Kidney (tissue), 14 donors: ENCODE data around the gene AKAP14. TPM values are rescaled to one million over a fixed set of nuclear protein-coding genes. Genes with fewer than 3 reads are reported as not detected.
"Not testable (repeated sequence)": the region's sequence is repeated elsewhere in the genome, so short reads cannot be mapped to it uniquely, and the experiment has no call there.

Experiments
- DNase-seq, 5 donors: peaks; one replicate each; pipeline ENCODE4 v3.0.0-alpha.2; 2013 to 2020
- FAIRE-seq: peaks from 2 replicates; lab custom pipeline; 2012; peaks lifted over from hg19 to GRCh38; lab: Jason Lieb, UNC
- H3K27ac ChIP-seq, 2 donors: one replicate each; pipeline ENCODE4 v1.7.0; 2013; ENCODE audit warnings: low read depth in 2 of 2, low read length in 2 of 2, inconsistent platforms in 1 of 2
- H3K27me3 ChIP-seq: one replicate; pipeline ENCODE4 v1.7.1; 2013; ENCODE audit warnings: low read length, inconsistent platforms; ENCODE audit not compliant: control insufficient read depth, insufficient read depth
- H3K36me3 ChIP-seq, 3 donors: one replicate each; pipeline versions ENCODE4 v1.7.0 to v1.7.1; 2013; ENCODE audit warnings: low read length in 3 of 3, control low read depth in 1 of 3, inconsistent platforms in 1 of 3; ENCODE audit not compliant: insufficient read depth in 3 of 3, control insufficient read depth in 2 of 3
- H3K4me1 ChIP-seq, 3 donors: one replicate each; pipeline versions ENCODE4 v1.7.0 to v1.7.1; 2013; ENCODE audit warnings: low read length in 3 of 3, inconsistent platforms in 1 of 3, low read depth in 1 of 3; ENCODE audit not compliant: control insufficient read depth in 2 of 3, insufficient read depth in 2 of 3
- H3K4me3 ChIP-seq, 3 donors: one replicate each; pipeline versions ENCODE4 v1.7.0 to v1.8.1; 2013; ENCODE audit warnings: low read length in 3 of 3, control low read depth in 1 of 3, inconsistent platforms in 1 of 3
- H3K9ac ChIP-seq, 3 donors: one replicate each; pipeline versions ENCODE4 v1.7.0 to v1.7.1; 2013; ENCODE audit warnings: low read length in 3 of 3, control low read depth in 1 of 3, inconsistent platforms in 1 of 3
- H3K9me3 ChIP-seq, 3 donors: one replicate each; pipeline versions ENCODE4 v1.7.0 to v1.7.1; 2013; ENCODE audit warnings: low read length in 3 of 3, control low read depth in 1 of 3, inconsistent platforms in 1 of 3; ENCODE audit not compliant: control insufficient read depth in 2 of 3, insufficient read depth in 1 of 3
- intact Hi-C: fragments of 100-400 bp; cut with DNase I; formaldehyde crosslinking; loops from one replicate; pipeline ENCODE4 v1.11.1; 2022
- polyA plus RNA-seq: library from polyadenylated mRNA; stranded (reverse); fragments of 350-450 nt; fragmentation: Illumina TruSeq; extraction: RNeasy Lipid Tissue Mini Kit (QIAGEN cat#74804); gene quantifications from one replicate; pipeline ENCODE4 v1.2.3, GENCODE V29; 2014; ENCODE audit warnings: low read depth, low replicate concordance; ENCODE audit not compliant: insufficient read depth
- total RNA-seq: library from RNA; stranded (reverse); fragmentation: NEBNext Ultra II Directional; extraction: Animal tissue kit (Norgen Biotek cat#: 25700); gene quantifications from one replicate; pipeline ENCODE4 v1.2.1, GENCODE V29; 2021
- TF ChIP-seq, protein P1 (sequence below): IDR thresholded peaks from 3 replicates; pipeline ENCODE4 v1.5.1; 2012; ENCODE audit warnings: mild to moderate bottlenecking, moderate library complexity, borderline replicate concordance; ENCODE audit not compliant: insufficient read depth; ENCODE audit errors: extremely low read depth
- donor health status: control.
- donor health status: control.
- donor health status: control.
- donor health status: control.
- donor health status: control.
- donor health status: DM: yes; HTN: yes; CAD: no.
- donor health status: Normal renal cell carcinoma (clear cell type).

AKAP14 gene
- total and polyA plus RNA-seq, 2 donors from 2014 or later: not detected

- no peak overlapping the region for H3K4me3 ChIP-seq
- intact Hi-C loops: no loop called here
- no peak for FAIRE-seq
These were observed 9.9 kb upstream of the AKAP14 start for GRCh38 chrX:119885554-119886428.

GRCh38 chrX:119887721-119888425 lies 7.8 kb upstream of the AKAP14 start:
- no peaks in the 10 kb centered on the region for H3K4me1 ChIP-seq
- H3K9ac ChIP-seq: no peak overlapping the region
- peak overlapping the region in 1 of 3 donors; percentile 39 for H3K4me3 ChIP-seq
- TF ChIP-seq, protein P1, sequence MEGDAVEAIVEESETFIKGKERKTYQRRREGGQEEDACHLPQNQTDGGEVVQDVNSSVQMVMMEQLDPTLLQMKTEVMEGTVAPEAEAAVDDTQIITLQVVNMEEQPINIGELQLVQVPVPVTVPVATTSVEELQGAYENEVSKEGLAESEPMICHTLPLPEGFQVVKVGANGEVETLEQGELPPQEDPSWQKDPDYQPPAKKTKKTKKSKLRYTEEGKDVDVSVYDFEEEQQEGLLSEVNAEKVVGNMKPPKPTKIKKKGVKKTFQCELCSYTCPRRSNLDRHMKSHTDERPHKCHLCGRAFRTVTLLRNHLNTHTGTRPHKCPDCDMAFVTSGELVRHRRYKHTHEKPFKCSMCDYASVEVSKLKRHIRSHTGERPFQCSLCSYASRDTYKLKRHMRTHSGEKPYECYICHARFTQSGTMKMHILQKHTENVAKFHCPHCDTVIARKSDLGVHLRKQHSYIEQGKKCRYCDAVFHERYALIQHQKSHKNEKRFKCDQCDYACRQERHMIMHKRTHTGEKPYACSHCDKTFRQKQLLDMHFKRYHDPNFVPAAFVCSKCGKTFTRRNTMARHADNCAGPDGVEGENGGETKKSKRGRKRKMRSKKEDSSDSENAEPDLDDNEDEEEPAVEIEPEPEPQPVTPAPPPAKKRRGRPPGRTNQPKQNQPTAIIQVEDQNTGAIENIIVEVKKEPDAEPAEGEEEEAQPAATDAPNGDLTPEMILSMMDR: peak; percentile 28
- no peaks in the 10 kb centered on the region for H3K9me3 ChIP-seq
- no peaks in the 10 kb centered on the region for H3K36me3 ChIP-seq
- no peaks in the 10 kb centered on the region for H3K27me3 ChIP-seq
- H3K27ac ChIP-seq: no peak overlapping the region
- intact Hi-C loops: no loop called here
- DNase-seq (peak; percentile 69 to 85 (median 76)), FAIRE-seq (no peak)

More at GRCh38 chrX:119885554-119886428, 9.9 kb upstream of the AKAP14 start:
- TF ChIP-seq, protein P1: no peak
- H3K36me3 ChIP-seq: no peaks in the 10 kb centered on the region
- no peak overlapping the region for H3K9ac ChIP-seq
- H3K27ac ChIP-seq: no peak overlapping the region
- no peaks in the 10 kb centered on the region for H3K27me3 ChIP-seq
- no peaks in the 10 kb centered on the region for H3K9me3 ChIP-seq
- no peak for DNase-seq
- H3K4me1 ChIP-seq: no peaks in the 10 kb centered on the region

DNA sequence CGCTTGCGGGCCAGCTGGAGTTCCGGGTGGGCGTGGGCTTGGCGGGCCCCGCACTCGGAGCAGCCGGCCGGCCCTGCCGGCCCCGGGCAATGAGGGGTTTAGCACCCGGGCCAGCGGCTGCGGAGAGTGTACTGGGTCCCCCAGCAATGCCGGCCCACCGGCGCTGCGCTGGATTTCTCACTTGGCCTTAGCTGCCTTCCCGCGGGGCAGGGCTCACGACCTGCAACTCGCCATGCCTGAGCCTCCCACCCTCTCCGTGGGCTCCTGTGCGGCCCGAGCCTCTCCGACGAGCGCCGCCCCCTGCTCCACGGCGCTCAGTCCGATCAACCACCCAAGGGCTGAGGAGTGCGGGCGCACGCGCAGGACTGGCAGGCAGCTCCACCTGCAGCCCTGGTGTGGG lies 5.1 kb upstream of the AKAP14 start:
- H3K9ac ChIP-seq, H3K27me3 ChIP-seq, H3K9me3 ChIP-seq, H3K36me3 ChIP-seq, H3K27ac ChIP-seq, H3K4me1 ChIP-seq, intact Hi-C loops, FAIRE-seq, DNase-seq, H3K4me3 ChIP-seq: not testable (repeated sequence)

DNA sequence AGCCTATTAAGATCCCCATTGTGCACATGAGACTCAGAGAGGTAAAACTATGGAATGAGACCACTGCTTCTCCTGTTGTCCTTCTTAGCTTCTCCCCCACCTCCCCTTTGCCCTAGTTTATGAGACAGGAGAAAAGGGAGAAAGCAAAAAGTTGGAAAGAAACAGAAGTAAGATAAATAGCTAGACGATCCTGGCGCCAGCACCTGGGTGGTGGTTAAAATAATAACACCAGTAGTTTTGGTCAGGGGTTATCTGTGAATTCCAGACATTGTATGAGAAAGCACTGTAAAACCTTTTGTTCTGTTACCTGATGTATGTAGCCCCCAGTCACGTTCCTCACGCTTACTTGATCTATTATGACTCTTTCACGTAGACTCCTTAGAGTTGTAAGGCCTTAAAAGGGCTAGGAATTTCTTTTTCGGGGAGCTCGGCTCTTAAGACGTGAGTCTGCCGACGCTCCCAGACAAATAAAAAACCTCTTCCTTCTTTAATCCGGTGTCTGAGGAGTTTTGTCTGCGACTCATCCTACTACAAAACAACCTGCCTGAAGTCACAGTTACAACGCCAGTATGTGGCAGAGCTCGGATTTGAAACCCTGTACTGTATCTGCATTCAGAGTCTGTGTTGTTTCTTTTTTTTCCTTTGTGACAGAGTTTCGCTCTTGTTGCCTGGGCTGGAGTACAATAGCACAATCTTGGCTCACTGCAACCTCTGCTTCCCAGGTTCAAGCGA lies 3.6 kb upstream of the AKAP14 start:
- H3K9me3 ChIP-seq, FAIRE-seq, H3K4me3 ChIP-seq, H3K4me1 ChIP-seq, H3K27ac ChIP-seq, H3K9ac ChIP-seq, intact Hi-C loops, H3K27me3 ChIP-seq, H3K36me3 ChIP-seq: not testable (repeated sequence)
- peak in 1 of 5 donors; percentile 8 for DNase-seq
